Activated CD4-positive, alpha-beta memory T cell treated with anti-CD3 and anti-CD28 coated beads for 36 hours (primary cell): ENCODE data around the gene PAXX. TPM values are rescaled to one million over a fixed set of nuclear protein-coding genes. Genes with fewer than 3 reads are reported as not detected.
A peak's percentile ranks its signal among the peaks of the same experiment; 100 is the strongest.

Experiments used
- CTCF ChIA-PET: fragments of 350-600 bp; sonication (Branson Sonifier 250); formaldehyde crosslinking; loops from one replicate; lab custom pipeline; 2021; ENCODE audit warnings: antibody characterized with exemption, inconsistent platforms; lab: Charles Lee
- POLR2A ChIA-PET: fragments of 350-600 bp; sonication (Branson Sonifier 250); formaldehyde crosslinking; loops from one replicate; lab custom pipeline; 2021; ENCODE audit warnings: antibody characterized with exemption; lab: Charles Lee
- DNase-seq: peaks from one replicate; pipeline ENCODE4 v3.0.0-alpha.2; 2020
- H3K27ac Mint-ChIP-seq: one replicate; pipeline ENCODE4 v1.8.0; 2021; ENCODE audit warnings: mixed read lengths
- H3K27me3 Mint-ChIP-seq: one replicate; pipeline ENCODE4 v1.8.0; 2021; ENCODE audit warnings: mixed read lengths
- H3K36me3 Mint-ChIP-seq: one replicate; pipeline ENCODE4 v1.8.0; 2021; ENCODE audit warnings: mixed read lengths
- H3K4me1 Mint-ChIP-seq: one replicate; pipeline ENCODE4 v1.8.0; 2021; ENCODE audit warnings: low read depth, mixed read lengths
- H3K4me3 Mint-ChIP-seq: one replicate; pipeline ENCODE4 v1.8.0; 2021; ENCODE audit warnings: mild to moderate bottlenecking, mixed read lengths
- H3K9me3 Mint-ChIP-seq: one replicate; pipeline ENCODE4 v1.8.0; 2021; ENCODE audit warnings: mixed read lengths
- intact Hi-C: fragments of 100-400 bp; cut with micrococcal nuclease; formaldehyde crosslinking; loops from one replicate; pipeline ENCODE4 v1.15.1; 2023
- total RNA-seq, 2 experiments: library from RNA; stranded (reverse); gene quantifications; one replicate each; pipeline ENCODE4 v1.2.3, GENCODE V29; 2021

Gene PAXX
- total RNA-seq, 2 experiments from 2014 or later = 71.0 to 71.2 TPM

GRCh38 chr9:136947955-136948510 lies 44.2 kb upstream of the PAXX start:
- Mint-ChIP-seq H3K27ac (no peak overlapping the region), H3K27me3 (no peaks in the 10 kb centered on the region), H3K9me3 (no peaks in the 10 kb centered on the region), H3K36me3 (no peaks in the 10 kb centered on the region), H3K4me1 (peaks cover 7% of the 10 kb centered on the region), H3K4me3 (peak overlapping the region; percentile 77)
- peak; percentile 42 for DNase-seq
- intact Hi-C loops = loop anchor here (2.0 to 10.0 kb wide), 3 partner anchors 44 to 157 kb away; partner anchors contain the start of genes FUT7, PAXX and TMEM141
- ChIA-PET POLR2A (no interaction called here), CTCF (interaction anchor here (0.6 to 2.8 kb wide), 16 partner anchors 17 to 140 kb away, joined by 3 to 49 read pairs (median 4); partner anchors contain the start of genes ABCA2, AJM1, CLIC3 and NPDC1)

- H3K27me3 Mint-ChIP-seq = no peaks in the 10 kb centered on the region
- no peak for DNase-seq
- H3K4me1 Mint-ChIP-seq = peaks cover 4% of the 10 kb centered on the region
- peak overlapping the region; percentile 77 for H3K4me3 Mint-ChIP-seq
- no peaks in the 10 kb centered on the region for H3K9me3 Mint-ChIP-seq
- H3K36me3 Mint-ChIP-seq = no peaks in the 10 kb centered on the region
- intact Hi-C loops = loop anchor here (2.0 to 10.0 kb wide), 3 partner anchors 43 to 159 kb away; partner anchors contain the start of genes FUT7, PAXX and TMEM141
- CTCF ChIA-PET = interaction anchor here (1.0 to 2.8 kb wide), 5 partner anchors 26 to 107 kb away, joined by 3 to 13 read pairs (median 8); partner anchors contain the start of genes AJM1 and NPDC1
- POLR2A ChIA-PET = interaction anchor here (0.5 to 1.0 kb wide), 2 partner anchors 11 to 68 kb away, joined by 3 read pairs; no protein-coding TSS in a partner anchor
- H3K27ac Mint-ChIP-seq = peak overlapping the region; percentile 76
Measured at GRCh38 chr9:136949239-136949816, 42.9 kb upstream of the PAXX start.

- intact Hi-C loops = loop anchor here (2.0 to 10.0 kb wide), 3 partner anchors 42 to 159 kb away; partner anchors contain the start of genes FUT7, PAXX and TMEM141
- CTCF ChIA-PET = interaction anchor here (1.0 to 2.8 kb wide), 3 partner anchors 79 to 107 kb away, joined by 3 to 10 read pairs (median 7); partner anchors contain the start of gene AJM1
- POLR2A ChIA-PET = interaction anchor here (0.5 to 1.0 kb wide), 2 partner anchors 10 to 68 kb away, joined by 3 read pairs; no protein-coding TSS in a partner anchor
Measured at GRCh38 chr9:136949817-136950655, 42.2 kb upstream of the PAXX start.

GRCh38 chr9:136950656-136951276 lies 41.5 kb upstream of the PAXX start:
- Mint-ChIP-seq H3K36me3 (no peaks in the 10 kb centered on the region), H3K4me1 (no peaks in the 10 kb centered on the region), H3K9me3 (no peaks in the 10 kb centered on the region), H3K27ac (no peak overlapping the region), H3K27me3 (no peaks in the 10 kb centered on the region), H3K4me3 (peak overlapping the region; percentile 78)
- POLR2A ChIA-PET = no interaction called here
- CTCF ChIA-PET = no interaction called here
- intact Hi-C loops = no loop called here
- no peak for DNase-seq

More at GRCh38 chr9:136949817-136950655, 42.2 kb upstream of the PAXX start:
- peak; percentile 98 for DNase-seq
- Mint-ChIP-seq H3K27me3 (no peaks in the 10 kb centered on the region), H3K4me3 (peak overlapping the region; percentile 78), H3K36me3 (no peaks in the 10 kb centered on the region), H3K27ac (peak overlapping the region; percentile 76), H3K4me1 (peaks cover under 1% of the 10 kb centered on the region), H3K9me3 (no peaks in the 10 kb centered on the region)

GRCh38 chr9:136951541-136952320 lies 40.5 kb upstream of the PAXX start, which contains the start of gene LCN12:
TSS of gene LCN12 (plus strand) at chr9:136952273. CDS start at chr9:136952328, 55 bp downstream.
- no peak for DNase-seq
- peaks cover 3% of the 10 kb centered on the region for H3K9me3 Mint-ChIP-seq
- no peak within 1 kb of the TSS for H3K4me3 Mint-ChIP-seq
- H3K27ac Mint-ChIP-seq = no peak within 1 kb of the TSS
- H3K36me3 Mint-ChIP-seq = no peaks in the 10 kb centered on the region
- POLR2A ChIA-PET = no interaction called here
- H3K4me1 Mint-ChIP-seq = peaks cover 2% of the 10 kb centered on the region
- intact Hi-C loops = no loop called here
- CTCF ChIA-PET = no interaction called here
- no peaks in the 10 kb centered on the region for H3K27me3 Mint-ChIP-seq

GRCh38 chr9:136952321-136952850 lies 39.8 kb upstream of the PAXX start:
- no peaks in the 10 kb centered on the region for H3K27me3 Mint-ChIP-seq
- H3K4me3 Mint-ChIP-seq = no peak overlapping the region
- peaks cover 2% of the 10 kb centered on the region for H3K4me1 Mint-ChIP-seq
- CTCF ChIA-PET = no interaction called here
- DNase-seq = no peak
- H3K27ac Mint-ChIP-seq = no peak overlapping the region
- POLR2A ChIA-PET = no interaction called here
- intact Hi-C loops = no loop called here
- peaks cover 4% of the 10 kb centered on the region for H3K9me3 Mint-ChIP-seq
- H3K36me3 Mint-ChIP-seq = no peaks in the 10 kb centered on the region

- H3K27me3 Mint-ChIP-seq = no peaks in the 10 kb centered on the region
- CTCF ChIA-PET = no interaction called here
- peaks cover 2% of the 10 kb centered on the region for H3K4me1 Mint-ChIP-seq
- H3K36me3 Mint-ChIP-seq = no peaks in the 10 kb centered on the region
- intact Hi-C loops = no loop called here
- no peak for DNase-seq
- POLR2A ChIA-PET = no interaction called here
- peaks cover 4% of the 10 kb centered on the region for H3K9me3 Mint-ChIP-seq
- no peak overlapping the region for H3K4me3 Mint-ChIP-seq
- H3K27ac Mint-ChIP-seq = no peak overlapping the region
Measured at GRCh38 chr9:136952876-136953770, 39.1 kb upstream of the PAXX start.

GRCh38 chr9:136953771-136954269 lies 38.4 kb upstream of the PAXX start:
- Mint-ChIP-seq H3K27me3 (no peaks in the 10 kb centered on the region), H3K4me1 (peaks cover 2% of the 10 kb centered on the region), H3K36me3 (no peaks in the 10 kb centered on the region), H3K9me3 (peaks cover 4% of the 10 kb centered on the region), H3K27ac (no peak overlapping the region), H3K4me3 (no peak overlapping the region)
- ChIA-PET CTCF (no interaction called here), POLR2A (no interaction called here)
- no peak for DNase-seq
- intact Hi-C loops = no loop called here

- Mint-ChIP-seq H3K36me3 (no peaks in the 10 kb centered on the region), H3K9me3 (peaks cover 4% of the 10 kb centered on the region), H3K4me3 (no peak overlapping the region), H3K27ac (no peak overlapping the region), H3K4me1 (peaks cover 2% of the 10 kb centered on the region), H3K27me3 (no peaks in the 10 kb centered on the region)
- no peak for DNase-seq
- ChIA-PET POLR2A (no interaction called here), CTCF (no interaction called here)
- intact Hi-C loops = no loop called here
Measured at GRCh38 chr9:136954270-136955083, 37.7 kb upstream of the PAXX start.
